Naive thymus-derived CD8-positive, alpha-beta T cell (primary cell): ENCODE data around the gene TLK2. TPM values are rescaled to one million over a fixed set of nuclear protein-coding genes. Genes with fewer than 3 reads are reported as not detected.
A peak's percentile ranks its signal among the peaks of the same experiment; 100 is the strongest.
"Not testable (repeated sequence)": the region's sequence is repeated elsewhere in the genome, so short reads cannot be mapped to it uniquely, and the experiment has no call there.

Source experiments
- ATAC-seq, 2 donors: fragments of 150-1000 bp; cut with Tn5 transposase in 1 of 2; sonication (Bioruptor Pico), chemical (Tn5 transposase) in 1 of 2; 1 replicate in 1 of 2; 2 replicates in 1 of 2; pipeline ENCODE4 v1.10.0; 2021; ENCODE audit warnings: mild to moderate bottlenecking in 2 of 2, moderate library complexity in 2 of 2
- POLR2A ChIA-PET: fragments of 350-600 bp; sonication (Branson Sonifier 250); formaldehyde crosslinking; loops from one replicate; lab custom pipeline; 2021; ENCODE audit warnings: antibody characterized with exemption; lab: Charles Lee
- DNase-seq, 10 donors: peaks; one replicate each; pipeline versions ENCODE4 v3.0.0 to v3.0.0-alpha.2; 2020 to 2022
- H3K27ac Mint-ChIP-seq, 10 donors: one replicate each; pipeline ENCODE4 v1.8.0; 2020 to 2022; ENCODE audit warnings: mild to moderate bottlenecking in 10 of 10, mixed read lengths in 10 of 10, moderate library complexity in 4 of 10, inconsistent platforms in 1 of 10
- H3K27me3 Mint-ChIP-seq, 5 donors: one replicate each; pipeline ENCODE4 v1.8.0; 2021 to 2022; ENCODE audit warnings: mixed read lengths in 5 of 5
- H3K36me3 Mint-ChIP-seq, 3 donors: one replicate each; pipeline ENCODE4 v1.8.0; 2020 to 2022; ENCODE audit warnings: mixed read lengths in 3 of 3, mild to moderate bottlenecking in 2 of 3, inconsistent platforms in 1 of 3
- H3K4me1 Mint-ChIP-seq, 4 donors: one replicate each; pipeline ENCODE4 v1.8.0; 2021 to 2022; ENCODE audit warnings: mixed read lengths in 4 of 4
- H3K4me3 Mint-ChIP-seq, 10 donors: one replicate each; pipeline ENCODE4 v1.8.0; 2020 to 2022; ENCODE audit warnings: mild to moderate bottlenecking in 10 of 10, mixed read lengths in 10 of 10, moderate library complexity in 6 of 10, inconsistent platforms in 1 of 10
- H3K9me3 Mint-ChIP-seq, 9 donors: one replicate each; pipeline ENCODE4 v1.8.0; 2020 to 2022; ENCODE audit warnings: mixed read lengths in 9 of 9, mild to moderate bottlenecking in 3 of 9, inconsistent platforms in 1 of 9, moderate library complexity in 1 of 9
- polyA plus RNA-seq, 3 donors: library from polyadenylated mRNA; unstranded; fragments of 300-500 nt; fragmentation: Illumina TruSeq; gene quantifications; one replicate each; pipeline ENCODE4 v1.2.3, GENCODE V29; 2021
- total RNA-seq, 8 experiments: library from RNA in 2 of 8; stranded (reverse) in 2 of 8; gene quantifications; one replicate each; pipeline ENCODE4 v1.2.3 and lab custom pipeline; 2021 to 2026

Gene TLK2
- total and polyA plus RNA-seq, 5 experiments from 2014 or later = 8.2 to 79.5 (median 12.0) TPM

DNA sequence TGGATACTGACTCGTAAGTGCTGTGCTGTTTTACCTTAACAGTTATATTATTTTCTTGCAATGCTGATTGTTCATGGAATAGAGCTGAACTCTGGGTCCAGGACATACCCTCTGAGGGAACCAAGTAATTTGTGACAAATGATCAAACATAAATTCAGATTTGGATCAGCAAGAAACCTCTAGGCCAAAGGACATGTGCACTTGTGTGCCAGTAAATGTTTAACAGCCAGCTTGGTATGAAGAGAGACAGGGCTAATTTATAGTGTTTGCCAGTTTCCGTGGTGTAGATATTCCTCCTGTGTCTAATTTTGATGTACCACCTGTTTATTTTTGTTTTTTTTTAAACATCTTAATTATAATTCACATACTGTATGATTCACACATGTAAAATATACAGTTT lies 118.0 kb downstream of the TLK2 start:
- no peak for ATAC-seq
- Mint-ChIP-seq H3K27ac (no peak overlapping the region), H3K4me1 (peaks cover 0 to 10% (median 2%) of the 10 kb centered on the region in 4 donors), H3K36me3 (peaks cover 6 to 71% (median 43%) of the 10 kb centered on the region in 3 donors), H3K4me3 (no peak overlapping the region), H3K9me3 (peaks cover 0 to 8% (median 0%) of the 10 kb centered on the region in 9 donors), H3K27me3 (no peaks in the 10 kb centered on the region)
- POLR2A ChIA-PET = no interaction called here
- no peak for DNase-seq

DNA sequence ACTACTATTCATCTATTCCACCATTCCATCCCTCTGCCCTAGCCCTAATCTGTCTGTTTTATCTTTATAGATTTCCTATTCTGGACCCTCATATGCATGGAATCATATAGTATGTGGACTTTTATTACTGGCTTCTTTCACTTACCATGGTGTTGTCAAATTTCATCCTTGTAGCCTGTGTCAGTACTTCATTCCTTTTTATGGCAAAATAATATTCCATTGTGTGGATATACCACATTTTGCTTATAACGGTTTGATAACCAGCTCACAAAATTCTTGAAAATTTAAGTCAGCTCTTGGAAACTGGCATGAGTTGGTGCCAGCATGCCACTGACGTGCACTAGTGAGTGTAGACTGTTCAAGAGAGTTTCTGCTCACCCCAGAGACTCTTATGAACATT lies 118.5 kb downstream of the TLK2 start:
- no peak for ATAC-seq
- Mint-ChIP-seq H3K4me1 (peaks cover 0 to 10% (median 2%) of the 10 kb centered on the region in 4 donors), H3K9me3 (peaks cover 0 to 8% (median 0%) of the 10 kb centered on the region in 9 donors), H3K27ac (no peak overlapping the region), H3K4me3 (no peak overlapping the region), H3K27me3 (no peaks in the 10 kb centered on the region), H3K36me3 (peaks cover 6 to 71% (median 42%) of the 10 kb centered on the region in 3 donors)
- no peak for DNase-seq
- POLR2A ChIA-PET = no interaction called here

DNA sequence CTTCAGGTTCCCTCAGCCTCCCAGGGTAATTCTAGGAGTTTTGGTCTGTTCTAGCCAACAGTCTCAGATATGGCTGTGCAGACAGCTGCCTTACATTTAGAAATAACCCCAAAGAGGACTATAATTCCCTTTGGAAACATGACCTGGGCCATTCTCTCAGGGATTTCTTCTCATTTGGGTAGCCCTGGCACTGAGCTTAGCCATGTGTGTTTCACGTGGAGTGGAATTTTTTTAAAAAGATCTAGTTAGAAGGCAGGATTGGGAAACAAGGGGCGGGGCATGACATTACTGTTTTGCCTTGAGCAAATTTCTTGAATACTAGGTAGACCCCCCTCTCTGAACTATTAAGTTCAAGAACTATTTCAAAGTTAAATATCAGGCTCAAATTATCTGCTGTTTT lies 119.3 kb downstream of the TLK2 start:
- Mint-ChIP-seq H3K9me3 (peaks cover 0 to 8% (median 0%) of the 10 kb centered on the region in 9 donors), H3K27ac (peak overlapping the region in 1 of 10 donors; percentile 3), H3K4me1 (peaks cover 0 to 10% (median 2%) of the 10 kb centered on the region in 4 donors), H3K36me3 (peaks cover 6 to 78% (median 36%) of the 10 kb centered on the region in 3 donors), H3K27me3 (no peaks in the 10 kb centered on the region), H3K4me3 (no peak overlapping the region)
- DNase-seq = no peak
- no peak for ATAC-seq
- POLR2A ChIA-PET = no interaction called here

DNA sequence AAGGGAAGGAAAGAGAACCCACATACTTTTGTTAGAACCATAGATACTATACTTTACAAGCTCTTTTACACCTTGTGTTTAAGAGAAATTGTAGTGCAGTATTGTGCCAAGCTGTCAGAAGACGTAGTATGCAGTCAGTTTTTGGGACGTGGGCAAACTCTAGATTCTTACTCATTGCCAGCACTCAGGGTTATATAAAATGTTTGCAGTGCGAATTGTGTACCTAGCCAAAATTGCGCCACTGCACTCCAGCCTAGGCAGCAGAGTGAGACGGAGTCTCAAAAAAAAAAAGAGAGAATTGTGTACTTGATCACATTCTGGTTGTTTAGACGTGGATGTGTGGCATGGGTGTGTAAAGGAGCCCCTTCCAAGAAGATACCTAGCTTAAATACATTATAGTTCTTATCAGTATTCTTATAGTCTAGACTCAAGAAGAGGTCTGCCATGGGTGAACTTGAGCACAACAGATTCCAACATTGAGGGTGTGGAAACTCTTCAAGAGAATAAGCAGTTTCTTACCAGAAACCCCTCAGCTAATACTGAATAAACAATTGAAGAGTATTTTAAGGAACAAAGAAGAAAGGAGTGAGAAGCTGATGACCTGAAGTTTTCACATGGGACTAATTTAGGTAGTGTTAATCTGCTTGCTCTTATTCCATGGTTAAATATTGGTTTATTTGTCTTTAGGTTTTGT lies 121.5 kb downstream of the TLK2 start:
- H3K27ac Mint-ChIP-seq = peak overlapping the region in 3 of 10 donors; percentile 0 to 58 (median 34)

DNA sequence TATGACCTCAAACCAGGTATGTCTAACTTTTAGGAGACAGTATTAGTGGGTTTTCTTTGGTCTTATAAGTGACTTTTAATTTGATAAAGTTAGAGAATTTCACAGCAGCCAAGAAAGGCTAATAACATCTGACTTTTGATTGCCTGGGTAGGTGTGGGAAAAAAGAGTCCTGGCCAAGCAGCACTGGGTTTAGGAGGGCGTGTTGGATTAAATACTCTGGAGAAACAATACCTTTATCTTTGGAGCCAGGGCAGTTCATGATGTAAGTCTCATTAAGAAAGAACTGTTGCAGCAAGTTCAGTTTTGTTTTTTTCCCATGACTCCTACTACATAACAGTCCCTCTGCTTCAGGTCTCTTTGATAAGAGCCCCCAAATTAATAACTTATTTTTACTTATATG lies 122.2 kb downstream of the TLK2 start:
- H3K27ac Mint-ChIP-seq = peak overlapping the region in 2 of 10 donors; percentile 0 to 51
- POLR2A ChIA-PET = no interaction called here
- DNase-seq = no peak
- H3K36me3 Mint-ChIP-seq = peaks cover 6 to 87% (median 25%) of the 10 kb centered on the region in 3 donors
- no peak for ATAC-seq
- peaks cover 0 to 10% (median 2%) of the 10 kb centered on the region in 4 donors for H3K4me1 Mint-ChIP-seq
- H3K27me3 Mint-ChIP-seq = no peaks in the 10 kb centered on the region
- H3K9me3 Mint-ChIP-seq = peaks cover 0 to 4% (median 0%) of the 10 kb centered on the region in 9 donors
- H3K4me3 Mint-ChIP-seq = no peak overlapping the region

More for the DNA sequence above, 121.5 kb downstream of the TLK2 start:
- H3K4me3 Mint-ChIP-seq = no peak overlapping the region
- H3K9me3 Mint-ChIP-seq = peaks cover 0 to 4% (median 0%) of the 10 kb centered on the region in 9 donors
- peaks cover 6 to 89% (median 27%) of the 10 kb centered on the region in 3 donors for H3K36me3 Mint-ChIP-seq
- peaks cover 0 to 10% (median 2%) of the 10 kb centered on the region in 4 donors for H3K4me1 Mint-ChIP-seq
- DNase-seq = no peak
- no peak for ATAC-seq
- H3K27me3 Mint-ChIP-seq = no peaks in the 10 kb centered on the region
- POLR2A ChIA-PET = no interaction called here

DNA sequence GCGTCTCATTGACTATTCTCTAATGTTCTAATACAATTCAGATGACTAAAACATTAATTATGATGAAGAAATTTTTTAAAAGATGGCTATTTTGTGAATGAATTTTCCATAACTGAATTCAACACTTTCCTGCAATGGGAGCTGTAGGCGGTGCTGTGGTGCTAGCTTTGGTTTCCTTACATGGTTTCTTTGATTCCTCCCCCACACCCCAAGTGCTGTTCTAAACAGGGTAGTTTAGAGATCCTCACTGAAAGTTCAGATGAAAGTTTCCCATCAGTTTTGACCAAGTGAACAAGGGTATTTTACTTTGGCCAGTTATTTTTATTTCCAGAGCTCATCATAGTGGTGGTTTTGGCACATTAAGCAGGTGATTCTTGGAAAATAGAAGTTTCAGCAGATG lies 122.8 kb downstream of the TLK2 start:
- Mint-ChIP-seq H3K4me3 (no peak overlapping the region), H3K4me1 (peaks cover 0 to 10% (median 2%) of the 10 kb centered on the region in 4 donors)
- ATAC-seq = no peak

DNA sequence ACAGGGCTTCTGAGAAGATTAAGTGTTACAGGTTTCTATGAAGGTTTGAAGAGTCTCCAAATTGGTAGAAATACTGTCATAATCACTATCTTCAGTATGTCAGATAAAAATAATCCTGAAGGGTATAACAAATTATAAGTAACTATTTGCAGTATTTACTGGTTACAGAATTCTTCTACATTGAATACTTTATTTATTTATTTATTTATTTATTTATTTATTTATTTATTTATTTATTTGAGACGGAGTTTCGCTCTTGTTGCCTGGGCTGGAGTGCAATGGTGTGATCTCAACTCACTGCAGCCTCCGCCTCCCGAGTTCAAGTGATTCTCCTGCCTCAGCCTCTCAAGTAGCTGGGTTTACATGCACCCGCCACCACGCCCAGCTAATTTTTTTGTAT lies 125.2 kb downstream of the TLK2 start:
- peak overlapping the region in 1 of 10 donors; percentile 13 for H3K27ac Mint-ChIP-seq
- H3K27me3 Mint-ChIP-seq, DNase-seq, ATAC-seq, H3K9me3 Mint-ChIP-seq, H3K4me1 Mint-ChIP-seq, POLR2A ChIA-PET, H3K4me3 Mint-ChIP-seq: not testable (repeated sequence)
- peaks cover 0 to 87% (median 18%) of the 10 kb centered on the region in 3 donors for H3K36me3 Mint-ChIP-seq

More for the DNA sequence above, 122.8 kb downstream of the TLK2 start:
- no peaks in the 10 kb centered on the region for H3K27me3 Mint-ChIP-seq
- no peak for DNase-seq
- H3K36me3 Mint-ChIP-seq = peaks cover 6 to 86% (median 22%) of the 10 kb centered on the region in 3 donors
- H3K27ac Mint-ChIP-seq = peak overlapping the region in 2 of 10 donors; percentile 24 to 41
- POLR2A ChIA-PET = no interaction called here
- peaks cover 0 to 4% (median 0%) of the 10 kb centered on the region in 9 donors for H3K9me3 Mint-ChIP-seq

DNA sequence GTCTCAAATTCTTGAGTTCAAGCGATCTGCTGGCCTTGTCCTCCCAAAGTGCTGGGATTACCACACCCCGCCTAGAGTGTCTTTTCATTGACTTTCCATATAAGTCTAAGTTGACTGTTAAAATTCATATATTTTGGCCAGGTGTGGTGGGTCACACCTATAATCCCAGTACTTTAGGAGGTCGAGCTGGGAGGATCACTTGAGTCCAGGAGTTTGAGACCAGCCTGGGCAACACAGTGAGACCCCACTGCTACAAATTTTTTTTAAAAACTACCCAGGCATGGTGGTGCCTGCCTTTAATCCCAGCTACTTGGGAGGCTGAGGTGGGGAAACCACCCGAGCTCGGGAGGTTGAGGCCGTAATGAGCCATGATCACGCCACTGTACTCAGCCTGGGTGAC lies 127.0 kb downstream of the TLK2 start:
- H3K36me3 Mint-ChIP-seq = peaks cover 0 to 89% (median 21%) of the 10 kb centered on the region in 3 donors
- DNase-seq (no peak), ATAC-seq (no peak)
- no peaks in the 10 kb centered on the region for H3K27me3 Mint-ChIP-seq
- H3K4me1 Mint-ChIP-seq = peaks cover 0 to 6% (median under 1%) of the 10 kb centered on the region in 4 donors
- H3K9me3 Mint-ChIP-seq = no peaks in the 10 kb centered on the region
- POLR2A ChIA-PET = no interaction called here
- H3K27ac Mint-ChIP-seq = no peak overlapping the region
- H3K4me3 Mint-ChIP-seq = no peak overlapping the region

DNA sequence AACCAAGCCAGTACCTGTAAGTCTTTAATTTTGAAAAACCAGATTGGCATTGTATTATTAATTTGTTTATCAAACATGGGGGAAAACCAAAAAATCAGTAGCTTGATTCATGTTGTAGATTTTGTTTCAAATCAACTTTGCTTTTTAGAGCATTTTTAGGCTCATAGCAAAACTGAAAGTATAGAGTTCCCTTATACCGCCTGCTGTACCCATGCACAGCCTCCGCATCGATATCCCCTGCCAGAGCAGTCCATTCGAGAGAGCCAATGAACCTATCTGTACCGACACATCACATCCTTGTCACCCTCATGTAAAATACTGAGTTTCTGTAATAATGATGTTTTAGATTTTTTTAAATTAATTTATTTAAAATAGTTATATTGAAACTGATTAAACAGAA lies 132.7 kb downstream of the TLK2 start:
- ATAC-seq (no peak), DNase-seq (no peak)
- Mint-ChIP-seq H3K9me3 (no peaks in the 10 kb centered on the region), H3K27ac (peak overlapping the region in 2 of 10 donors; percentile 4 to 23), H3K27me3 (no peaks in the 10 kb centered on the region), H3K4me1 (peaks cover 0 to 10% (median 2%) of the 10 kb centered on the region in 4 donors), H3K4me3 (peak overlapping the region in 1 of 10 donors; percentile 4), H3K36me3 (peaks cover 0 to 91% (median 17%) of the 10 kb centered on the region in 3 donors)
- POLR2A ChIA-PET = interaction anchor here (1.7 kb wide), 1 partner anchor 8 kb away, joined by 5 read pairs; no protein-coding TSS in a partner anchor

DNA sequence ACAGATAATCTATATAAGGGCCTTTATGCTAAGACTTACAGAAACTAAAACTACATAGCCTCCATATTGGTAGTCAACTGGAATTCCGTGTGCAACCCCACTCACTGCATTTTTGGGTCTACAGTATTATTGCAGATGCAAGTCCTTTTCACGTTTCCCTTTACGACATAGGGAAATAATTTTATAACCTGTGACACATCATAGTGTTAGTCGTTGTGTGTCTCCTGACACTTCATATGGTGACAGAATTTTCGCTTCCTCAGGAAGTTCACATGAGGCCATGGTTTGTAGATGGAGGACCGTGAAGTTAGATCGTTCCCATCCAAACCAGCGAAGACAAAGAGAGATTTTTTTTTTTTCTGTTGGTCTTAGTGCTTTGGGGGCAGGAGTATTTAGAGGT lies 133.1 kb downstream of the TLK2 start:
- Mint-ChIP-seq H3K9me3 (no peaks in the 10 kb centered on the region), H3K4me1 (peaks cover 0 to 10% (median 2%) of the 10 kb centered on the region in 4 donors), H3K36me3 (peaks cover 0 to 87% (median 17%) of the 10 kb centered on the region in 3 donors), H3K27ac (no peak overlapping the region), H3K4me3 (no peak overlapping the region), H3K27me3 (no peaks in the 10 kb centered on the region)
- no peak for ATAC-seq
- no peak for DNase-seq
- POLR2A ChIA-PET = no interaction called here

DNA sequence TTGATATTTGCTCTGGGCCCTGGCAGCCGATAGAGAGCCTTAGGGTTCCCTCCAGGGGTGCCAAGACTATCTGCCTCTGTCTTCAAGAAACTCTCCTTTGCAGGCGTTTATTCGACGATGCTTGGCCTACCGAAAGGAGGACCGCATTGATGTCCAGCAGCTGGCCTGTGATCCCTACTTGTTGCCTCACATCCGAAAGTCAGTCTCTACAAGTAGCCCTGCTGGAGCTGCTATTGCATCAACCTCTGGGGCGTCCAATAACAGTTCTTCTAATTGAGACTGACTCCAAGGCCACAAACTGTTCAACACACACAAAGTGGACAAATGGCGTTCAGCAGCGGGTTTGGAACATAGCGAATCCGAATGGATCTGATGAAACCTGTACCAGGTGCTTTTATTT lies 133.7 kb downstream of the TLK2 start:
- POLR2A ChIA-PET, H3K9me3 Mint-ChIP-seq, DNase-seq, H3K27me3 Mint-ChIP-seq, ATAC-seq: not testable (repeated sequence)
- Mint-ChIP-seq H3K4me1 (peaks cover 0 to 10% (median 2%) of the 10 kb centered on the region in 4 donors), H3K36me3 (peaks cover 0 to 81% (median 14%) of the 10 kb centered on the region in 3 donors), H3K4me3 (peak overlapping the region in 1 of 10 donors; percentile 44), H3K27ac (peak overlapping the region in 1 of 10 donors; percentile 12)

DNA sequence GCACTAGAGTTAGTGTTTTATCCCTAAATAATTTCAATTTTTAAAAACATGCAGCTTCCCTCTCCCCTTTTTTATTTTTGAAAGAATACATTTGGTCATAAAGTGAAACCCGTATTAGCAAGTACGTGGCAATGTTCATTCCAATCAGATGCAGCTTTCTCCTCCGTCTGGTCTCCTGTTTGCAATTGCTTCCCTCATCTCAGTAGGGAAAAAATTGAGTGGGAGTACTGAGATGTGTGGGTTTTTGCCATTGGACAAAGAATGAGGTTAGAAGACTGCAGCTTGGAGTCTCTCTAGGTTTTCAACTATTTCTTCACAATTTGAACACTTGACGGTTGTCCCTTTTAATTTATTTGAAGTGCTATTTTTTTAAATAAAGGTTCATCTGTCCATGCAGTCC lies 134.5 kb downstream of the TLK2 start:
- DNase-seq, H3K27me3 Mint-ChIP-seq, ATAC-seq, H3K27ac Mint-ChIP-seq, H3K4me3 Mint-ChIP-seq, H3K4me1 Mint-ChIP-seq, POLR2A ChIA-PET, H3K9me3 Mint-ChIP-seq: not testable (repeated sequence)
- H3K36me3 Mint-ChIP-seq = peaks cover 0 to 73% (median 11%) of the 10 kb centered on the region in 3 donors

DNA sequence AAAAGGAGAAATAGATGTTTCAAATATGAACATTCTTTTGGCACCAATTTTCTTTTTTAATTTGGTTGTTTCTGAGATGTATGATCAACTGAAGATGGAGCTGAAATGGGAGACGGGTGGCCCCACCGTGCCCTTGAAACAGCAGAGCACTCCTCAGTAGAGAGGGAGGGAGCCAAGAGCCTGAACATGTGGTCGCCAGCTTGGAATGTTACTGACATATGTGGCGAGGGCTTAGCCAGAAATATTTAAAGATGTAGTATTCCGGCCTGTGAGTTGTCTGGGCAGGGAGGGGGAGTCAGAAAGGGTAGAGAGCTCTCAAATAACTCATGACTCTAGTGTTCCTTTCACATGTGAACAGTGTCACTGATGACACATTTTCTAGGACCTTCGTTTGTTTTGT lies 135.5 kb downstream of the TLK2 start:
- Mint-ChIP-seq H3K4me1 (peaks cover 0 to 10% (median 2%) of the 10 kb centered on the region in 4 donors), H3K36me3 (peaks cover 0 to 63% (median 11%) of the 10 kb centered on the region in 3 donors), H3K27me3 (no peaks in the 10 kb centered on the region), H3K4me3 (no peak overlapping the region), H3K27ac (peak overlapping the region in 1 of 10 donors; percentile 34), H3K9me3 (no peaks in the 10 kb centered on the region)
- ATAC-seq (no peak), DNase-seq (no peak)
- POLR2A ChIA-PET = interaction anchor here (0.7 kb wide), 1 partner anchor 126 kb away, joined by 5 read pairs; no protein-coding TSS in a partner anchor
